Esophagus squamous epithelium (tissue), 5 donors: ENCODE data around the gene GATA6. TPM values are rescaled to one million over a fixed set of nuclear protein-coding genes. Genes with fewer than 3 reads are reported as not detected.

Experiments used
- DNase-seq: peaks from one replicate; lab custom pipeline; 2025; lab: John Stamatoyannopoulos, UW
- H3K27ac ChIP-seq, 4 donors: fragments of 200-600 bp; sonication (generic); one replicate each; pipeline ENCODE4 v1.5.1; 2016 to 2019; ENCODE audit warnings: mild to moderate bottlenecking in 1 of 4
- H3K27me3 ChIP-seq, 4 donors: fragments of 200-600 bp; sonication (generic); 1 replicate in 3 of 4; 2 replicates in 1 of 4; pipeline versions ENCODE4 v1.5.1 to v1.6.0; 2017 to 2021; ENCODE audit warnings: antibody characterized with exemption in 1 of 4
- H3K36me3 ChIP-seq, 3 donors: fragments of 200-600 bp; sonication (generic); one replicate each; pipeline ENCODE4 v1.5.1; 2016 to 2019
- H3K4me1 ChIP-seq, 3 donors: fragments of 200-600 bp; sonication (generic); one replicate each; pipeline ENCODE4 v1.5.1; 2017 to 2019
- H3K4me3 ChIP-seq, 4 donors: fragments of 200-600 bp; sonication (generic); 1 replicate in 3 of 4; 2 replicates in 1 of 4; pipeline ENCODE4 v1.5.1; 2016 to 2019; ENCODE audit warnings: mild to moderate bottlenecking in 2 of 4, moderate library complexity in 1 of 4
- H3K9me3 ChIP-seq, 3 donors: fragments of 200-600 bp; sonication (generic); one replicate each; pipeline ENCODE4 v1.5.1; 2016 to 2019
- CTCF ChIP-seq, 6 experiments: fragments of 450-650 bp in 4 of 6; fragments of 200-600 bp in 2 of 6; sonication (generic) in 2 of 6; IDR thresholded peaks; one replicate each; pipeline ENCODE4 v1.5.1; 2016 to 2019; ENCODE audit warnings: antibody characterized with exemption in 6 of 6, mild to moderate bottlenecking in 4 of 6, moderate library complexity in 4 of 6
- POLR2A ChIP-seq, 4 donors: fragments of 450-650 bp; IDR thresholded peaks; one replicate each; pipeline ENCODE4 v1.6.1; 2017; ENCODE audit warnings: antibody characterized with exemption in 4 of 4, mild to moderate bottlenecking in 4 of 4, moderate library complexity in 3 of 4
- WGBS, 2 donors: methylation state at CpG; one replicate each; pipeline ENCODE4 v1.1.5; 2018; 5-methylcytosine and 5-hydroxymethylcytosine counted together
- intact Hi-C: fragments of 100-400 bp; cut with DNase I; formaldehyde crosslinking; loops from one replicate; pipeline ENCODE4 v1.15.0; 2022
- total RNA-seq, 4 donors: library from RNA; depleted of rRNA; stranded (reverse); fragments of >200 nt; gene quantifications; one replicate each; pipeline ENCODE4 v1.1.0, GENCODE V29; 2016
- donor health status: DM: yes; HTN: yes; CAD: no.

GATA6 gene
- total RNA-seq, 4 donors from 2014 or later: 0.08 to 2.2 (median 1.2) TPM

GRCh38 chr18:22145160-22145559, 24.2 kb upstream of the GATA6 start:
- H3K4me3 ChIP-seq: no peak overlapping the region
- intact Hi-C loops: no loop called here
- no peaks in the 10 kb centered on the region for H3K36me3 ChIP-seq

GRCh38 chr18:22149710-22150109, 19.7 kb upstream of the GATA6 start:
- Histone ChIP-seq H3K36me3 (no peaks in the 10 kb centered on the region), H3K9me3 (no peaks in the 10 kb centered on the region), H3K4me1 (no peaks in the 10 kb centered on the region), H3K4me3 (no peak overlapping the region), H3K27me3 (peaks cover 0 to 70% (median 0%) of the 10 kb centered on the region in 4 donors), H3K27ac (no peak overlapping the region)
- WGBS, 2 donors: 71 to 82% methylated on average over 8 of the region's 8 CpGs
- TF ChIP-seq CTCF (IDR thresholded peaks at IDR 0.05): no peak
- no peak for TF ChIP-seq POLR2A (IDR thresholded peaks at IDR 0.05)
- intact Hi-C loops: no loop called here
- DNase-seq: no peak

More at GRCh38 chr18:22145160-22145559, 24.2 kb upstream of the GATA6 start:
- 78 to 81% methylated on average over 3 of the region's 3 CpGs for WGBS, 2 donors
- no peak for TF ChIP-seq CTCF (IDR thresholded peaks at IDR 0.05)
- TF ChIP-seq POLR2A (IDR thresholded peaks at IDR 0.05): no peak
- Histone ChIP-seq H3K27ac (no peak overlapping the region), H3K9me3 (no peaks in the 10 kb centered on the region), H3K4me1 (no peaks in the 10 kb centered on the region), H3K27me3 (peaks cover 0 to 34% (median 0%) of the 10 kb centered on the region in 4 donors)
- DNase-seq: no peak

GRCh38 chr18:22152093-22152492, 17.3 kb upstream of the GATA6 start:
- intact Hi-C loops: no loop called here

GRCh38 chr18:22153428-22153827, 16.0 kb upstream of the GATA6 start:
- Histone ChIP-seq H3K27me3 (peaks cover 0 to 83% (median 0%) of the 10 kb centered on the region in 4 donors), H3K27ac (no peak overlapping the region), H3K9me3 (no peaks in the 10 kb centered on the region), H3K36me3 (no peaks in the 10 kb centered on the region), H3K4me1 (no peaks in the 10 kb centered on the region), H3K4me3 (no peak overlapping the region)
- intact Hi-C loops: no loop called here
- no peak for TF ChIP-seq POLR2A (IDR thresholded peaks at IDR 0.05)
- no peak for TF ChIP-seq CTCF (IDR thresholded peaks at IDR 0.05)
- no peak for DNase-seq
- 55 to 64% methylated on average over 3 of the region's 3 CpGs for WGBS, 2 donors

More at GRCh38 chr18:22152093-22152492, 17.3 kb upstream of the GATA6 start:
- Histone ChIP-seq H3K4me1 (no peaks in the 10 kb centered on the region), H3K27ac (no peak overlapping the region), H3K9me3 (no peaks in the 10 kb centered on the region), H3K36me3 (no peaks in the 10 kb centered on the region), H3K4me3 (no peak overlapping the region), H3K27me3 (peaks cover 0 to 82% (median 0%) of the 10 kb centered on the region in 4 donors)
- no peak for DNase-seq
- WGBS, 2 donors: 85 to 86% methylated on average over 10 of the region's 10 CpGs
- TF ChIP-seq POLR2A (IDR thresholded peaks at IDR 0.05): no peak
- TF ChIP-seq CTCF (IDR thresholded peaks at IDR 0.05): no peak

- no peaks in the 10 kb centered on the region for H3K36me3 ChIP-seq
- WGBS, 2 donors: 61 to 69% methylated on average over 2 of the region's 2 CpGs
- no peak for DNase-seq
- TF ChIP-seq CTCF (IDR thresholded peaks at IDR 0.05) (no peak), POLR2A (IDR thresholded peaks at IDR 0.05) (no peak)
- no peaks in the 10 kb centered on the region for H3K9me3 ChIP-seq
- H3K4me3 ChIP-seq: no peak overlapping the region
- intact Hi-C loops: no loop called here
- H3K27me3 ChIP-seq: peaks cover 0 to 88% (median 0%) of the 10 kb centered on the region in 4 donors
- H3K4me1 ChIP-seq: no peaks in the 10 kb centered on the region
- H3K27ac ChIP-seq: no peak overlapping the region
These were observed 13.8 kb upstream of the GATA6 start for GRCh38 chr18:22155584-22155983.
